Hematopoietic multipotent progenitor cell treated with erythropoietin and hydrocortisone succinate and interleukin-3 and kit ligand, for 6 days (in vitro differentiated cells): ENCODE data around the gene TRPV3.
"Not testable (repeated sequence)": the region's sequence is repeated elsewhere in the genome, so short reads cannot be mapped to it uniquely, and the experiment has no call there.

Experiments
- DNase-seq: peaks from one replicate; pipeline ENCODE4 v3.0.0-alpha.2; 2015

TRPV3 gene

DNA sequence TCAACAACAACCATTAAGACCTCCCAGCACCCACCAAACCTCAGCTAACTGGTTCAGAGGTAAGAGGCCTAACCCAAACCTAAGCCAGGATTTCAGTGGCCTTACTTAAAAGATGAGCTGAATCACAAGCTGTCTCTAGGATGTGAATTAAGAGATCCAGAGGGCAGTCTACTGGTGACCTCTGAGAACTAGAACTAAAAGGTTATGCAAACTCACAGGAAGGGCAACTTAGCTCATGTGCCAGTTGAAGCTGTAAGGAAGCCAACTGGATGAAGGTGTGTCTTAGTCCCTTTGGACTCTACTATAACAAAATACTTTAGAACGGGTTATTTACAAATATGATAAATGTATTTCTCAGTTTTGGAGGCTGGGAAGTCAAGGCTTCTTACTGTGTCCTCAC is 91.3 kb downstream of the TRPV3 start:
- DNase-seq = not testable (repeated sequence)
